ENCODE data around the gene C16orf54. TPM values are rescaled to one million over a fixed set of nuclear protein-coding genes. Genes with fewer than 3 reads are reported as not detected.

C16orf54 gene
- total RNA-seq, 1 donor from 2014 or later, result not detected

GRCh38 chr16:29720703-29721102 lies 25.1 kb downstream of the C16orf54 start:
- H3K36me3 Mint-ChIP-seq (ENCODE audit: unreplicated experiment), result no peaks in the 10 kb centered on the region
- H3K4me3 Mint-ChIP-seq (ENCODE audit: unreplicated experiment), result no peak overlapping the region
- H3K4me1 Mint-ChIP-seq (ENCODE audit: unreplicated experiment), result peaks cover 5% of the 10 kb centered on the region
- H3K9me3 Mint-ChIP-seq (ENCODE audit: unreplicated experiment), result no peaks in the 10 kb centered on the region
- DNase-seq (ENCODE audit: extremely low spot score, unreplicated experiment), result no peak
- no peak for TF ChIP-seq CTCF (IDR thresholded peaks at IDR 0.05)
- H3K27me3 Mint-ChIP-seq (ENCODE audit: unreplicated experiment), result peaks cover 10% of the 10 kb centered on the region
- no peak overlapping the region for H3K27ac Mint-ChIP-seq (ENCODE audit: unreplicated experiment)

DNA sequence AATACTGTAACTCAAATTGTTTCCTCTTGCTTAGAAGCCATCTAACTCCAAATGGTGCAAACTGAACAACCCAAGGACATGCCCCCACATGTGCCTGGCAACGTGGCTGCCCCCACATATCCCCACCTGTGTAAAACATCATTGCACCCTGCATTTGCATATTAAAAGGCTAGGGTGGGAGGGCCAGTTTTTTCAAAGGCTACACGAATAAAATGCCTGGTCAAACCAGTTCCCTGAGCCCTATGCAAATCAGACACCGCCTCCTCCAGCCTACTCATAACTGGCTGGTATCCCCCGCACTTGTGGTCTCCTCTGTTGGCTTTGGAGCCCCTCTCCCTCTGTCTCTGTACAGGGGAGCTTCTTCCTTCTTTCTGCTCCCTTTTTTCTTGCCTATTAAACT lies 26.7 kb downstream of the C16orf54 start:
- Mint-ChIP-seq H3K36me3 (ENCODE audit: unreplicated experiment) (no peaks in the 10 kb centered on the region), H3K4me1 (ENCODE audit: unreplicated experiment) (peaks cover 5% of the 10 kb centered on the region), H3K4me3 (ENCODE audit: unreplicated experiment) (no peak overlapping the region), H3K27me3 (ENCODE audit: unreplicated experiment) (peaks cover 18% of the 10 kb centered on the region), H3K27ac (ENCODE audit: unreplicated experiment) (no peak overlapping the region), H3K9me3 (ENCODE audit: unreplicated experiment) (no peaks in the 10 kb centered on the region)
- TF ChIP-seq CTCF (IDR thresholded peaks at IDR 0.05), result no peak
- DNase-seq (ENCODE audit: extremely low spot score, unreplicated experiment), result no peak

GRCh38 chr16:29717113-29717512 lies 28.7 kb downstream of the C16orf54 start:
- peaks cover 5% of the 10 kb centered on the region for H3K4me1 Mint-ChIP-seq (ENCODE audit: unreplicated experiment)
- H3K27me3 Mint-ChIP-seq (ENCODE audit: unreplicated experiment), result peaks cover 18% of the 10 kb centered on the region
- H3K4me3 Mint-ChIP-seq (ENCODE audit: unreplicated experiment), result no peak overlapping the region

DNA sequence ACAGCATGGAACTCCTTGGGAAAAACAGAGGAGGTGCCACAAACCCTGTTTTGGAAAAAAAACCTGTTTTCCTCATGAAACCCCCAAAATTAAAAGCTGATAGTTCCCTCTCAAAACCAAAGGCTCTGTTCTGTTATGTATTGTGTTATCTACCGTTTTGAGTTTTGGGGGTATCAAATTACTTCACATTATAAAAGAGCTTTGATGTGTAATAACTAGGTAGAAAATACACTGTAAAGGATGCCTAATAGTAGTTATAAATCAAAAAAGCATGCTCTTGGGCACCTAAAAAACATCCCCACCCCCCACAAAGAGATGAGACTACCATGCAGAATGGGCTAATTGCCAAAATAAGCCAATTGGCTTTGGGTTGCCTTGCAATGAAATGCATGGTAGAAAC lies 30.8 kb downstream of the C16orf54 start:
- Mint-ChIP-seq H3K27me3 (ENCODE audit: unreplicated experiment) (peaks cover 18% of the 10 kb centered on the region), H3K4me1 (ENCODE audit: unreplicated experiment) (peaks cover 5% of the 10 kb centered on the region), H3K9me3 (ENCODE audit: unreplicated experiment) (no peaks in the 10 kb centered on the region), H3K36me3 (ENCODE audit: unreplicated experiment) (no peaks in the 10 kb centered on the region), H3K27ac (ENCODE audit: unreplicated experiment) (no peak overlapping the region), H3K4me3 (ENCODE audit: unreplicated experiment) (no peak overlapping the region)
- DNase-seq (ENCODE audit: extremely low spot score, unreplicated experiment), result no peak
- TF ChIP-seq CTCF (IDR thresholded peaks at IDR 0.05), result no peak

More at GRCh38 chr16:29717113-29717512, 28.7 kb downstream of the C16orf54 start:
- no peaks in the 10 kb centered on the region for H3K36me3 Mint-ChIP-seq (ENCODE audit: unreplicated experiment)
- no peak for TF ChIP-seq CTCF (IDR thresholded peaks at IDR 0.05)
- no peaks in the 10 kb centered on the region for H3K9me3 Mint-ChIP-seq (ENCODE audit: unreplicated experiment)
- DNase-seq (ENCODE audit: extremely low spot score, unreplicated experiment), result no peak
- no peak overlapping the region for H3K27ac Mint-ChIP-seq (ENCODE audit: unreplicated experiment)

DNA sequence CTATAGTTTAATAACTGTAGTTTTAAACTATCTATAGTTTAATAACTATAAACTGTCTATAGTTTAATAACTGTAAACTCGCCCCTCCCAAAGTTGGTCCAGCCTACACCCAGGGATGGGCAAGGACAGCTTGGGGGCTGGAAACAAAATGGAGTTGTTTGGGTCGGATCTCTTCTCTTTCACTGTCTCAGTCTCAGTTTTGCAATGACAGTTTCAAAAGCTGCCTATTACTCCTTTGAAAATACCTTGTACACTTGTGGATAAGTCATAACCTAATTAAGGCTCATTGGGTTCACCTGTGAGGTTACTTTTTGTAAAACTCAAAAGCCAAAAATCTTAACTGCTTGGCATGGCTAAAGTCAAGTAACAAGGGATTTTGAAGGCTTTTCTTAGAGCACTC lies 31.4 kb downstream of the C16orf54 start:
- no peak overlapping the region for H3K27ac Mint-ChIP-seq (ENCODE audit: unreplicated experiment)
- no peak overlapping the region for H3K4me3 Mint-ChIP-seq (ENCODE audit: unreplicated experiment)
- H3K36me3 Mint-ChIP-seq (ENCODE audit: unreplicated experiment), result no peaks in the 10 kb centered on the region
- no peaks in the 10 kb centered on the region for H3K9me3 Mint-ChIP-seq (ENCODE audit: unreplicated experiment)
- H3K27me3 Mint-ChIP-seq (ENCODE audit: unreplicated experiment), result peaks cover 18% of the 10 kb centered on the region
- no peak for TF ChIP-seq CTCF (IDR thresholded peaks at IDR 0.05)
- H3K4me1 Mint-ChIP-seq (ENCODE audit: unreplicated experiment), result peaks cover 8% of the 10 kb centered on the region
- DNase-seq (ENCODE audit: extremely low spot score, unreplicated experiment), result no peak

Data from osteocyte (in vitro differentiated cells).